ENCODE results near the gene SHISA5. TPM values are rescaled to one million over a fixed set of nuclear protein-coding genes. Genes with fewer than 3 reads are reported as not detected.

Gene SHISA5
- total RNA-seq, 1 donor from 2014 or later = 39.1 TPM

DNA sequence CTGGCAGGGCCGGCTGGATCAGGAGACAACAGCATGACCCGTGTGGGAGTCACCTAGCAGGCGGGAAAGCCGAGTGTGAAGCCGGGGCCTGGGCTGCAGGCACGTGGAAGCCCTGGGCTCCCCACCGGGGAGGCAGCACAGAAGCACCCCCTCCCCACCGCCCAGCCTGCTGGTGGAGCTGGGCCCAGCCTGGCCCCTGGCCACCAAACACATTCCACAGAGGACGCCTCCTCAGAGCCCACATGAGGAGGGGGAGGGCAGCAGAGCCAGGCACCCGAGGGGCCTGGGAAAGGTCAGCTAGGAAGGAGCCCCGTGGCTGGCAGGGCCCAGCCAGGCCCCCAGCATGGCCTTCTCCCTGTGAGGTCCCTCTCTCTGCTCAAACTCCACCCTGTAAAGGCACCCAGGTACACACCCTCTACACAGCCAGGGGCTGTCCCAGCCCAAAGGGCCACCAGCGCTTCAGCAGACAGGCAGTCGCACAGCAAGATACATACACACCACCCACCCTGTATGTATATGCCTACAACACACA is 78.6 kb downstream of the SHISA5 start:
- intact Hi-C loops (cut with micrococcal nuclease) = no loop called here
- DNase-seq (peak; percentile 75), ATAC-seq (peak; percentile 51)

GRCh38 chr3:48423883-48424695 is 79.9 kb downstream of the SHISA5 start:
- no peak for DNase-seq
- ATAC-seq = no peak
- intact Hi-C loops (cut with micrococcal nuclease) = no loop called here

DNA sequence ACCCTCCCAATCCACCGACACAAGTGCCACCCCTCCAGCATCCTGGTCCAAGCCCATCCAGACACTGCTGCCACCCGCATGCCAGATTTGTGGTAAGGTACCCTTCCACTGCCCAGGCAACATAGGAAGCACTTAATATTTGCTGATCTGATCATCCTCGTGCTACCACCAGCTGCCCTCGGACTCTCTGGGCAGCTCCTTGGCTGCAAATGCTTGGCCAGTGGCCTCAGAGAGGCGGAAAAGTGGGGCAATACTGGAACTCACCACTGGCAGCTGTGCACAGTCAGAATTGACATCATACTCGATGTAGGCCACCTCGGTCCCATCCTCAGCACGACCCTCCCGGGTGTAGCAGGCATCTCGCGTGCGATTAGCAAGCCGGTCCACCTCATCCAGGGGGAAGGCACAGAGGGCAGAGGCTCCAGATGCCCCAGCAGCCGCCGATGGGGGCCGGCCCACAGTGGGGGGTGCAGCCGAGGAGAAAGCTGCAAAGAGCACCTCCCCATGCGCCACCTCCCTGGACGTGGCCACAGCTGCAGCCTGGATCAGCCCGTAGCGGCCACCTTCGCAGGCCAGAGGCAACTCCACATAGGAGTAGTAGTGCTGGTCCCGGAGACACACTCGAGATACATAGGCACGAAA is 80.6 kb downstream of the SHISA5 start:
- DNase-seq (no peak), ATAC-seq (no peak)
- intact Hi-C loops (cut with micrococcal nuclease) = no loop called here

DNA sequence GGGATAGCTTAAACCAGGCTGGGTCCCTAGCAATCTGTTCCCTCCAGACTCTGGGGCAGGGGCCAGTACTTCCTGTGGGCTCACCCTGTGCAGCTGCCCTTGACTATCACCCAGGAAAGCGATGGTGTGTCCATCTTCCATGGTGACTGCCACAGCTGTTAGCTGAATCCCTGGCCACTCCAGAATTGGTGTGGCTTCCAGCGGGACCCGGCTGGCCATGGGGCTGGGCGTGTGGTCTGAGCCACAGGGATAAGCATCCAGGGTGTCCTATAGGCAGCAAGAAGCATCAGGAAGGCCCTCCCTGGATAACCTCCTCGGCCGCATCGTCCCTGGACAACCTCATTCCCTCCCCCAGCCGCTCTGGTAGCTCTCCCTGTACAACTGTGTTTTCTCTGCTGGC is 81.3 kb downstream of the SHISA5 start:
- ATAC-seq (no peak), DNase-seq (no peak)
- intact Hi-C loops (cut with micrococcal nuclease) = no loop called here

- ATAC-seq (no peak), DNase-seq (no peak)
- intact Hi-C loops (cut with micrococcal nuclease) = no loop called here
These were observed 81.7 kb downstream of the SHISA5 start for GRCh38 chr3:48422272-48422671.

DNA sequence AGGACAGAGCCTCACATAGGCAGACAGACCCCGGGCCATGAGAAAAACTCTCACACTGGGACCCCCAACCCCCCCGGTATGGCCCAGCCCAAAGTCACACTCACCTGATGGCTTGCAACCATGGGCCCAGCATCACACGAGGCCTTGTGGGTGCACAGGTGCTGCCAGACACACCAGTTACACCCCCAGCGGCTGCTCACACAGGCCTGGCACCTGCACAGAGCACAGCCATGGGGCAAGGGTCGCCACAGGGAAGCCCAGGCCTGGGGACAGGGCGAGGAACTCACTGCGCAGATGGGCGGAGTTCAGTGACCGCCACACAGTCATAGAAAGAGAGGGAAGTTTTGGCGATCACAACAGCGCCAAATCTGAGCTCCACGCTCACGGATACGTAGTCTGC is 83.4 kb downstream of the SHISA5 start:
- intact Hi-C loops (cut with micrococcal nuclease) = no loop called here
- ATAC-seq = no peak
- DNase-seq = no peak

DNA sequence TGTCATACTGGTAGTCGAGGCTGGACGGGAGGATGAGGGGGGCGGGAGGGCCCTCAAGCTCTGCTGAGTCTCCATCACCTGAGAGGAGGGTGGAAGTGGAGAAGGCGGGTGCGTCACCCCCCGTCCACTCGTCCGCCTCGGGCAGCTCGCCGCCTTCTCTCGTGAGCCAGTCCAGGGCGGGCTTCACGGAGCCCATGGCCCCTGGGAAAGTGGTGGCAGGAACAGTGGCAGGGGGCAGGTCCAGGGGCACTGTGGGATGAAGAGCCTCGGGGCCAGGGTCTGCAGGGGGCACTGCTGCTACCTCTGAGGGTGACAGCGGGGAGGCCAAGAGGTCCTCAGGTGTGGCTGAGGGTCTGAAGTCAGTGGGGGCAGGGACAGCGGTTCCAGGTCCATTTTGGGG is 84.4 kb downstream of the SHISA5 start:
- intact Hi-C loops (cut with micrococcal nuclease) = no loop called here
- ATAC-seq (no peak), DNase-seq (peak; percentile 23)

- peak; percentile 5 for DNase-seq
- no peak for ATAC-seq
- intact Hi-C loops (cut with micrococcal nuclease) = no loop called here
These were observed 84.8 kb downstream of the SHISA5 start for GRCh38 chr3:48419149-48419548.

DNA sequence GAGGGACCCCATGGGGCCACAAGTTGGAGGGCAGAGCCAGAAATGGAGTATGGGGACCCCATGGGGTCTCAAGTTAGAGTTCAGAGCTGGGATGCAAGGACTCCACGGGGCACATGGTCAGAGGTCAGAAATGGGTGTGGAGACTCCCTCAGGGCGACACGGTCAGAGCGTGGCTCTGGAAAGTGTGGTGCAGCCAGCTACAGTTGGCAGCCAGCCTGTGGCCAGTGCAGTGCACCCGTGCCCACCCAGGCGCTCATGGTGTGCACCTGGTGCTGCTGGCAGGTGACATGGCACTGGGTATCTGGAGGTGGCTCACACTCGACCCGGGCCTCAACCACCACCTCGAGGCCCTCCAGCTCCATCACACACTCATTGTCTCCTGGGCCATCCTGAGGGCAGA is 85.3 kb downstream of the SHISA5 start:
- DNase-seq (peak; percentile 15), ATAC-seq (no peak)
- intact Hi-C loops (cut with micrococcal nuclease) = no loop called here

DNA sequence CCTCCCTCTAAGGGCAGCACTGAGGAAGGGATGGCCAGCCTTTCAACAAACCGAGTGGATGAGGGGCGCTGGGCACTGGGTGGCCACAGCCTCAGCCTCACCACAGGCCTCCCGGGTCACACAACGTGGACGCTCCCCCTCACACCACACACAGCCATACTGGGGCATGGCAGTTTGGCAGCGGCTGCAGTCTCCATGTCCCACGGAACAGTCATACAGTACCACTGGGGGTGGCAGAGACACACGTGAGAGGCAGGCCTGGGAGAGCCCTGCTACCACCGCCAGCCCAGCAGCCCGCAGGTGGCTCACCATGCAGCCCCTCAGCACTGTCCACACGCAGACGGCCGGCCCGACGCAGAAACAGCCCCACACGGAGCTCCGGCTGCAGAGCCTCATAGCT is 85.8 kb downstream of the SHISA5 start:
- ATAC-seq = no peak

More for the DNA sequence above, 85.8 kb downstream of the SHISA5 start:
- DNase-seq = peak; percentile 20
- intact Hi-C loops (cut with micrococcal nuclease) = no loop called here

Small RNAs within 50 kb of the gene (microRNA-seq; reads per million reads assigned to microRNA genes)
- not detected for gene MIR6823 (ENCODE audit: borderline number of aligned reads)

Other genes starting within 250 kb of the SHISA5 start
- 21.6 TPM for gene NME6, start 202.8 kb downstream of the SHISA5 start, total RNA-seq
- not detected for gene SPINK8, start 170.5 kb downstream of the SHISA5 start, total RNA-seq
- not detected for gene FBXW12, start 132.0 kb downstream of the SHISA5 start, total RNA-seq
- 50.8 TPM for gene PLXNB1, start 74.1 kb downstream of the SHISA5 start, total RNA-seq
- gene CCDC51, start 64.1 kb downstream of the SHISA5 start, total RNA-seq = 13.3 TPM
- 262 TPM for gene TMA7, start 63.9 kb downstream of the SHISA5 start, total RNA-seq
- 4.9 TPM for gene ATRIP, start 57.4 kb downstream of the SHISA5 start, total RNA-seq
- 2.2 TPM for gene PFKFB4, start 52.6 kb upstream of the SHISA5 start, total RNA-seq
- 0.17 TPM for gene UCN2, start 59.6 kb upstream of the SHISA5 start, total RNA-seq
- 24.5 TPM for gene COL7A1, start 91.2 kb upstream of the SHISA5 start, total RNA-seq
- gene UQCRC1, start 105.5 kb upstream of the SHISA5 start, total RNA-seq = 1,236 TPM
- gene TMEM89, start 117.6 kb upstream of the SHISA5 start, total RNA-seq = not detected
- 12.3 TPM for gene SLC26A6, start 131.3 kb upstream of the SHISA5 start, total RNA-seq
- gene CELSR3, start 158.7 kb upstream of the SHISA5 start, total RNA-seq = 0.35 TPM
- gene NCKIPSD, start 181.7 kb upstream of the SHISA5 start, total RNA-seq = 13.6 TPM
- 30.2 TPM for gene IP6K2, start 213.0 kb upstream of the SHISA5 start, total RNA-seq